IPS DF 4.7 (cell line): ENCODE measurements around the gene COL5A3.

Source experiments
- DNase-seq: peaks from one replicate; pipeline ENCODE4 v3.0.0-alpha.2; 2013; ENCODE audit warnings: low spot score; ENCODE audit errors: extremely low read depth

Gene COL5A3

GRCh38 chr19:10011974-10012373, 1.7 kb upstream of the COL5A3 start:
- no peak for DNase-seq

GRCh38 chr19:10010939-10011338, 635 bp upstream of the COL5A3 start:
- DNase-seq, result no peak

GRCh38 chr19:10009714-10010224, 535 bp downstream of the COL5A3 start:
- no peak for DNase-seq

DNA sequence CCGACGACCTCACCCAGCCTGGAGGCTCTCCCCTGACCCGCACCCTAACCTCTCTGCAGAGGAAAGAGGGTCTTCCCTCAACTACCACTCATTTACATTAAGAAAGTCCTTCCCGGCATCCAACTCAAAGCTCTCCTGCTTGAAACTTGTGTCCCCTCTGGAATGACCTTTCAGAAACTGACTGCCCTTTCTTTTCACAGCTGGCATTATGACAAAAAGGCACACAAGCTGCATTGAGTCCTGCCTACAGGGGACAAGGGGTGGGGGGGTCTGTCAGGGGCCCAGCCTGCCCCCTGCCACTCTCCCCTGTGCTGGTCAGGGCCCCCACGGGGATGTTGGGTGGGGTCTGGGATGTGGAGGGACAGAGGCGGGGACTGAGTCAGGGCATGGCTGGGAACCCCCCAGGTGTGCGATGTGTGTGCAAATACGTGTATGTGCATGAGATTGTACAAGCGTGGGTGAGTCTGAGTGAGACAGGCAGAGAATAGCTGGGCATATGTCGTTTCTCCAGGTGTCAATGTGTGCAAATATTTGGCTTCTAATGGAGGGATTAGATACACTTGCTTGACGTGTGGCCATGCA, 2.0 kb downstream of the COL5A3 start:
- DNase-seq, result no peak

DNA sequence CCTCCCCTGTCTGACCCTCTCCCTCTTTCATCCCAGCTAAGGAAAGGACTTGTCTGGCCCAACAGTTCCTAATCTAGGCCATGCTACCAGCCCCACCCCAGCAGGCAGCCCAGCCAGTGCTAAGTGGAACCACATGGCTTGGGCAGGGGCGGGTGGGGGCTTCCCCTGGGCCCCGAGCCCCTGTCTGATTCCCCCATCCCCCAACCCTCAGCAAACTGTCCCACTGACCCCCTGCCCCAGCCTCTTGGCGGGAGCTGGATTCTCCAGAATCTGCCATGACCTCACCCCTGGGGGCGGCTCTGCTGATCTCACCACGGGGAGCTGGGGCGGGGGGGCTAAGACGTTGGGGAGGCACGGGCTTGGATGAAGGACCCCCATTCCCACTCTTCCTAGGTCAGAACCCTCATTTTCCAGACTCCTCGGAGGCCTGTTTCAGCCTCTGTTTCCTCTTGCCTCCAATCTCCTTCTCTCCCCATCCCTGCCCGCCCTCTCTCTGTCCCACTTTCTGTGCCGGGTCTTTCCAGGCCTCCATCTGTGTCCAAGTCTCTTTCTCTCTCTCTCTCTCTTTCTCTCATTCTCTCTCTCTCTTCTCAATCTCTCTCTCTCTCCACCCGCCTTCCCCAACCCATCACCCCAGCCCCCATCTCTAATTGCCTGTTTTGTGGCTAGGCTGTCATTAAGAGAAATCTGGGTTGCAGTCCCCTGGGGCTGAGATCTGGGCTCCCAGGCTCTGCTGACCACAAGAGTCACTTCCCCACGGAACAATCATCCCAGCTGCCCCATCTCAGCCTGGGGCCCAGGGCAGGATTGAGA, 2.7 kb downstream of the COL5A3 start:
- no peak for DNase-seq

GRCh38 chr19:10006752-10007323, 3.5 kb downstream of the COL5A3 start:
- DNase-seq, result no peak

GRCh38 chr19:10006335-10006708, 4.0 kb downstream of the COL5A3 start:
- no peak for DNase-seq

DNA sequence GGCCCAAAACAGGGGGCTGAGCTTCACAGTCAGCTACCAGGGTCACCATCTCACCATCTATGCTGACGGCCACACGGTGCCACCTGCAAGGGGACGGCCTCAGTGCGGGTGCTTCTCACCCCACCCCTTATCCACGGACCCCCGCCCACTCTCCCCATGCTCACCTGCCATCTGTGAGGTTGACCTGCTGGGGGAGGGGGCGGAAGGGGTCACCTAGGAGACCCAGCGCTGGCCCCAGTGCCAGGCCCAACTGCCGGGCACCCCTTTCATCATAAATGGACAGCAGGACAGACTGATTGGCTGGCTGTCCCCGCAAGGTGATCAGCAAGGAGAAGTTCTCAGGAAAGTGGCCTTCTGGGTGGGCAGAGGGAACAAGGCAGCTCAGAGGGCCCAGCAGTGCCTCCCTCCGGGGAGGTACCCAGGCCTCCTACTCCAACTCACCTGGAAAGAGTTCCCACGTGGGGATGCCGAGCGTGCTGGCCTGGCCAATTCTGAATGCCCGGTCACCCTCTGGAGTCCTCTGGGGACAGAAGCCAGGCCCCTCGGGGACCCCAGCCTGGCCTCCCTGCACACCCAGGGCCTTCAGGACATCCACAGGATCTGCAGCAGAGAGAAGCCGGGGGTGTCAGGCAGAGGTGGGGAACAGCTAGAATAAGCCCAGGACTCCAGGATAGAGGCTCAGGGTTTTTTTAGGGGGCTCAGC, 4.5 kb downstream of the COL5A3 start:
- no peak for DNase-seq

DNA sequence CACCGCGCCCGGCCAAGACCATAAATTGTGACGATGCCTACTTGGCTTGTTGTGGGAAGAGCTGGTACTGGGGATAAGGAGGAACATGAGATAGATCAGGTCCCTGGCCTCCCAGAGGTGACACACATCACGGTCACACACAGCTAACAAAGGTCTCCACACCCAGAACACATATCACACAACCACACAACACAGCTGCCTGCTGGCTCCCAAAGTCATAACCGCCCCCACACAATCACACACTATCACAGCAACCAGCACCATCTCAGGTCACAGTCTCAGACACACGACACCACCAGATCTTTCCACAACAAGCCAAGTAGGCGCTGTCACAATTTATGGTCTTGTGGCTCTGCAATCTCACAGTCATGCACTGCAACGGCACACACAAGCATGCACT, 5.7 kb downstream of the COL5A3 start:
- DNase-seq, result no peak

- DNase-seq, result no peak
These were observed 7.0 kb downstream of the COL5A3 start for GRCh38 chr19:10003271-10003670.

- no peak for DNase-seq
These were observed 8.4 kb downstream of the COL5A3 start for GRCh38 chr19:10001899-10002298.

DNA sequence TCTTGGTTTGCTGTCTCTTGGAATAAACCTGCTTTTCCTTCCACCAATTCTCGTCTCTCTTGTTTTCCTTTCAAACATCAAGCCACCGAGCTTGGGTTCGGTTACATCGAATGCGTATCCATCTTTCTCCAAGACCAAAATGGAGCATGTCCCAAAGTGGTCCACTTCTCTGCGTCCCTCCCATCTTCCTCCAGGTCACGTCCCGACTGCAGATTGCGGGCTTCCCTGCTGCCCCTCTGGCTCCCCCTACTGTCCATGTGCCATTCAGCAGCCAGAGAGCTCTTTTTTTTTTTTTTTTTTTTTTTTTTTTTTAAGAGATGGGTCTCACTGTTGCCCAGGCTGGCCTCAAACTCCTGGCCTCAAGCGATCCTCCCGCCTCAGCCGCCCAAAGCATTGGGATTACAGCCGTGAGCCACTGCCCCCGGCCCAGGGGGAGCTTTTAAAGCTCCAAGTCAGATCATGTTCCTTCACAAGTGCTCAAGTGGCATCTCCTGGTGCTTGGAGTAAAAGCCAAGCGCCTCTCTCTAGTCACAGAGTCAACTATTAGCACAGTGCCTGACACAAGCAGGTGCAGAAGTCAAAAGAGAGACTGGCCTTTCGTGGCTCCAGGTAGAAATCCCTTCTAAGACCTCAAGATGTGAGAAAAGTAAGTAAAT, 10.0 kb downstream of the COL5A3 start:
- no peak for DNase-seq

GRCh38 chr19:9996541-9996940, 13.8 kb downstream of the COL5A3 start:
- DNase-seq, result no peak

GRCh38 chr19:9995999-9996398, 14.3 kb downstream of the COL5A3 start:
- DNase-seq, result no peak

DNA sequence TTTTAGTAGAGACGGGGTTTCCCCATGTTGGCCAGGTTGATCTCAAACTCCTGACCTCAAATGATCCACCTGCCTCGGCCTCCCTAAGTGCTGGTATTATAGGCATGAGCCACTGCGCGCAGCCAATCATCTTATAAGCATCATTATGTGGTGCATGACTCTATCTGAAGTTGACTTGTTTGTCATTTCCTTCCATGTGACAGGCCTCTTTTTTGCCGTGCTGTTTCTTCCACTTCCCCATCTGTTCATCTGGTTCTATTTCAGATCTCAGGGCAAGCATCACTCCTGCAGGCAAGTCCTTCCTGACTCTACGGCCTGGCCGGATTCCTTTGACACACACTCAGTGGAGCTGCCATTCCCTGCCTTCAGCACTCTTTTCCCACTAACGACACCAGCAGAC, 15.2 kb downstream of the COL5A3 start:
- DNase-seq, result no peak

- no peak for DNase-seq
These were observed 18.7 kb downstream of the COL5A3 start for GRCh38 chr19:9991425-9992191.

- DNase-seq, result no peak
These were observed 20.8 kb downstream of the COL5A3 start for GRCh38 chr19:9989504-9989903.

GRCh38 chr19:9986787-9987281, 23.5 kb downstream of the COL5A3 start:
- DNase-seq, result no peak

DNA sequence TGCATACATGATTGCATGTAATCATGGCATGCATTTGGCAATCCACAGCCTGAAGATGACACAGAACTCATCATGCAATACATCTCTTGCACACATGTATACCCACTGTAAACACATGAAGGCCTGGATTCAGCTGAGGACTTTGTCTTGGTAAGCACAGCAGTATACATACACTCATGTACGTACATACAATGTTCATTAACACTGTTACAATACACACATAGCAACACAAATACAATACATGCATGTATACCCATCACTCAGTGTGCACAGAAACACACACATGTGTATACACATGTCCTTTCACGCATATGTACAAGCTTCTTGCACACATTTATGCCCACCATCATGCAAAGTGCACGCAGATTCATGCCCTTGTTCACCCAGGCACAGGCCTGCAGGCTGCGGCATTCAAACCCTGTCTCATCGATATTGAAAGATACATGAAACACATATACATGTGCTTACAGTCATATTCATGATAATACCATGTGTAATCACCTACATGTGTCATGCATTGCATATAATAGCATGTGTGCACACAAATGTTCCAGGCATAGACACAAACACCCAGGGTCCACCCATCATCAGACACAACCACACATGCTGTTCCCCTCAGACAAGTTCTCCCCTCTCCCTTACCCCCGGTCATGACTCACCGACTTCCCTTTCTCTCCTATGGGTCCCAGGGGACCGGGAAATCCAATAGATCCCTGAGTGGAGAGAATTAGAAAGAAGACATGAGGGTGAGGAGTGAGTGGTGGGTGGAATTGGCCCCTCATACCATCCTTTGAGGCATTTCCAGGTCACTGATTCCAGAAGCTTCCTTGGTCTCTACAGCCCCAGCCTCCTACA, 28.7 kb downstream of the COL5A3 start:
- no peak for DNase-seq

DNA sequence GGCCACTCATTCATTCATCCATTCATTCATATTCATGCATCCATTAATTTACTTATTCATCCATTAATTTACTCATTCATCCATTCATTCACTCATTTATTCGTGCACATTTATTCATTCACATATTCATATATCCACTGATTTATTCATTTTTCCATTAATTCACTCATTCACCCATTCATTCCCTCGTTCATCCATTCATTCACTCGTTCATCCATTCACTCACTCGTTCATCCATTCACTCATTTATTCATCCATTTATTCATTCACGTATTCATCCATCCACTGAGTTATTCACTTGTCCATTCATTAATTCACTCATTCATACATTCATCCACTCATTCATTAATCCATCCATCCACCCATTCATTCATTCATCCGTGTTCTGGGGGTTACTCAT, 38.2 kb downstream of the COL5A3 start:
- DNase-seq, result no peak
